ENCODE results near the gene SNW1.
"Not testable (repeated sequence)": the region's sequence is repeated elsewhere in the genome, so short reads cannot be mapped to it uniquely, and the experiment has no call there.

Gene SNW1

DNA sequence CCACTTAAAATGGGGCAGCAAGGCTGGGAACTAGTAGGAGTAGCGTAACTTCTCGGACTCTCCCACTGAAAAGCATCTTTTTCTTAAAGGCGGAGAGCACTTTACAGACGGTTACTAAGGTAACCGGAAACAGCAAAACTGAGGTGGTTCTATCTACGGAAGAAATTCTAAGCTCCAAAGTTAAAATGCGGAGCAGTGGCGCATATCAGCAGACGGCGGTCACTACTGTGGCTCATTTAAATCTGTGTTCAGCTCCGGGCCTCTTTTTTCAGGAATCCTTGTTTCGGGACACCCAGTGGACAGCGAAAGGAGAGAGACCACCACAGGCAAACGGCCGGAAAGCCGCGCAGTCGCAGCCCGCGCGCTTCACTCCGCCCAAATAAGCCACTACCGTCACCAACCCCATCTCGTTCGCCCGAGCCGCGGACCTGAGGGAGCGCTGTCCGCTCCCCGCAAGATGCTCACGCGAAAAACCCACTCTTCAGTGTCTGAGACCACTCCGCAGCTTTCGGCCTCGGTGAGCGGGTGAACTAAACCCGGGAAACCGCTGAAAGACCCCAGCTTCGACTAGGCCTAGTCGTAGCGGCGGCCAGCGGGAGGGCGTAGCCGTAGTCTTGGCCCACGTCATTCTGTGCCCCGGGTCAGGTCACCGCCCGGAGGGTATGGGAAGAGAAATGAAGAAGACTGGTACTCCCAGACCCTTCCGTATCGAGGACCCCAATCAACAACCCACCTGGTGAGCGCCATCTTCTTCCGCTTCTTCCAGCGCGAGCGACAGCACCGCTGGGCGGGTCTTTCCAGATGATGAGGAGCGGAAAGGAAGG is at the start of gene SNW1:
SNW1 (minus strand) TSS at position 776 of the 824 bp plus-strand sequence; CDS start at position 747, 29 bp downstream.
- peak; percentile 85 for DNase-seq (ENCODE audit: low read depth in 2 of 2)

DNA sequence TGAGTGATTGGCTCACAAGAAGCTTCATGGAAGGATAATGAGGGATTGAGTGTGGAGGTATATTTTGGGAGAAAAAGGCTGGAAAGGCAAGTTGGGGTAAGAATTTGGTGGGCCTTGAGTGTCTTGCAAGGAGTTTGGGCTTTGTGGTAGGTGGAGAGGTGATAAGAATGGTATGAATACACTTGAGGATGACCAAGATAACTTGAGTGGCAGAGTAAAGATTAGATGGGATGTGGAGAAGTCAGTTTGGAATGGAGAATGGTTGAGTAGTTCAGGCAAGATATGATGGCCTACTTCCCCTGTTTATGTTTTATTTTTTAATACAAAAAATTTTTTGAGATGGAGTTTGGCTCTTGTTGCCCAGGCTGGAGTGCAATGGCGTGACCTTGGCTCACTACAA is 48.1 kb upstream of the SNW1 start:
- DNase-seq (ENCODE audit: low read depth in 2 of 2) = no peak

DNA sequence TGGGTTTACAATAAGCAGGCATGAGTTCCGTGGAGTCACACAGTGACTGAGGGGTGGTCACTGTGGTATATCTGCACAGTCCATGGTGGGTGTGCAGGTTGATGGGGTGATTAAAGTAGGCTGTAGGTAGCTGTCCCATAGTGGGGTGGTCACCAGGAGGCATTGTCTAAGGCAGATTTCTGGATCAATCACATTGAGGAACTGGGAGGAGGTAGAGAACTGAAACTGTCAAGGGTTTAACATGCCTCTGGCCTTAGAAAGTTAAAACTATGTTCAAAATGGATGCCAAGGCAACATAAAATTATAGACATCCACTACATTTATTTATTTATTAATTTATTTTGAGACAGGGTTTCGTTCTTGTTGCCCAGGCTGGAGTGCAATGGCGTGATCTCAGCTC is 47.3 kb upstream of the SNW1 start:
- no peak for DNase-seq (ENCODE audit: low read depth in 2 of 2)

DNA sequence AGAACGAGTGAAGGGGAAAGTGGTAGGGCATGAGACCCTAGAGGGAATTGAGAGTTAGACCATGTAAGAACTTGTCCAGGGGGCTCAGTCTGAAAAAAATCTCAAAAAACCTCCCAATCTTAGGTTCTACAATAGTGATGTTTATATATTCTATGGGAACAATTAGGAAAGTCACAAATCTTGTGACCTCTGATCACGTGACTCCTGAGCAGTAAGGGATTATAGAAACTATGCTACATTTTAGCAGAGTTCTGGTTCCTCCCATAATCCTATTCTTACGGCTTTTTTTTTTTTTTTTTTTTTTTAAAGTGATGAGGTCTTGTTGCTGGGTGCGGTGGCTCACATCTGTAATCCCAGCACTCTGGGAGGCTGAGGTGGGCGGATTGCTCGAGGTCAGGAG is 44.8 kb upstream of the SNW1 start:
- no peak for DNase-seq (ENCODE audit: low read depth in 2 of 2)

DNA sequence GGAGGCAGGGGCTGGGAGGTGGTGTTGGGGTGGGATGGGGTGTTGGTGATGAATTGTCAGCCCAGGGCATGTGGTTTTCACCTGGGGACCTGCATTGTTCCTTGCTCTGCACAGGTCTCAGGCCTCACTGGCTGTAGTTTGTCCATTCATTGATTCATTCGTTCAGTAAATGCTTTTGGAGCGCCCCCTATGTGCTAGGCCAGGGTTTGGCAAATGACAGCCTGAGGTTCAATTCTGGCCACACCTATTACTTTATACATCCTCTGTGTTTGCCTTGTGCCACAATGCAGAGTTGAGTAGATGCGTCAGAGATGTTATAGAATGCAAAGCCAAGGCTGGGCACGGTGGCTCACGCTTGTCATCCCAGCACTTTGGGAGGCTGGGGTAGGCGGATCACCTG is 43.6 kb upstream of the SNW1 start:
- DNase-seq (ENCODE audit: low read depth in 2 of 2) = peak in 1 of 2 experiments; percentile 11

DNA sequence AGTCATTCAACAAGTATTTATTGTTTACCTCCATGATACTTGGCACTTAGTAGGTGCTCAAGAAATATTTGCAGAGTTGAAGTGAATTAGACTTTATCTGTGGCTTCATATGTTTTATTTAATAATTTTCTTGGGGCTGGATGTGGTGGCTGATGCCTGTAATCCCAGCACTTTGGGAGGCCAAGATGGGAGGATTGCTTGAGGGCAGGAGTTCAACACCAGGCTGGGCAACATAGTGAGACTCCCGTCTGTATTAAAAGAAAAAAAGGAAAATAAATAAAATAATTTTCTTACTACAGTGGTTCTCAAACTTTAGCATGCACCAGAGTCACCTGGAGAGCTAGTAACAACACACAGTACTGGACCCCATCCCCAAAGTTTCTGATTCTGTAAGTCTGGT is 39.9 kb upstream of the SNW1 start:
- no peak for DNase-seq (ENCODE audit: low read depth in 2 of 2)

DNA sequence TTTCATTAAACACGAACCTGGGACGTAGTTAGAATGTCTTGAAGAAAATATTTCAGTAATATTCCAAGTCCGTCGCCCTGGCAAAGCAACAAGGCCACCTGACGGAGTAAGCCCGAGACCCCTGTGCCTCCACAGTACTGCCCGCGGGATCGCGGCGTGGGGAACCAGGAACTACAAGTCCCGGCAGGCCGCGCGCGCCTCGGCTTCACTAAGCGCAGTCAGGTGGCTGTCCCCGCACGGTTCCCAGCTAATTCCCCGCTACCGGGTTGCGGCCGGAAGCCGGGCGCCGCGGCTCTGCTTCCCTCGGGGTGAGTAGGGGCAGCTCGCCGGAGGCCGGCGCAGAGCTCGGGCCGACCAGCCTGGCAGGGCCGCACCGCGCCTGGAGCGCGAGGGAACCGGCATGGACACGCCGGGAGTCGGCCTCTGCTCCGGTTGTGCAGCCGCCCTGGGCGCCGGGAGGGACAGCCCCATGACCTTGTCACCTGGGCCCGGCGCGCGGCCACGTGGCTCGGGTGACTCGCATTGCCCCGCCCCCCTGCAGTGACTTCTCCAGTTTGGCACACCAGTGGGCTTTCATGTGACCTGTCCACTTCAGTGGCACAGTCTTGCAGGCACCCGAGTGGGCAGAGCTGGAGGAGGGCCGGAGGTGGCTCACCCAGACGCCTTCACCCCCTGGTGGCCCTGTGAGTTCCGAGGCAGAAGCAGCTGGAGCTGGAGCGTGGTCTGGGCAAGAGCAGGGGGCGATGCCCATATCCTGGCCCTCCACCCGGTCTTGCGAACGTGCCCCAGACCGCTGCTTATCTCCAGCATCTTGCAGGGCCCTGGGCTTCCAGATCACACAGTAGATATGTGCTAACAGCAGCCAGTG is 39.1 kb upstream of the SNW1 start, which contains the start of gene ADCK1:
ADCK1 (plus strand) TSS at position 247 of the 868 bp plus-strand sequence. CDS start 18,870 bp downstream, outside the sequence.
- peak; percentile 74 to 85 for DNase-seq (ENCODE audit: low read depth in 2 of 2)

DNA sequence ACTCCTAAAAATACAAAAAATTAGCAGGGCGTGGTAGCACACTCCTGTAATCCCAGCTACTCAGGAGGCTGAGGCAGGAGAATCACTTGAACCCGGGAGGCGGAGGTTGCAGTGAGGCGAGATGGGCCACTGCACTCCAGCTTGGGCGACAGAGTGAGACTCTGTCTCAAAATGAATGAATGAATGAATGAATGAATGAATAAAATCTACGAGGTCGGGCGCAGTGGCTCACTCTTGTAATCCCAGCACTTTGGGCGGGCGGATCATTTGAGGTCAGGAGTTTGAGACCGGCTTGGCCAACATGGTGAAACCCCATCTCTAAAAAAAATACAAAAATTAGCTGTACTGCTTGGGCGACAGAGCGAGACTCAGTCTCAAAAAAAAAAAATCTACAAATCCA is 38.5 kb upstream of the SNW1 start:
- DNase-seq (ENCODE audit: low read depth in 2 of 2) = not testable (repeated sequence)

DNA sequence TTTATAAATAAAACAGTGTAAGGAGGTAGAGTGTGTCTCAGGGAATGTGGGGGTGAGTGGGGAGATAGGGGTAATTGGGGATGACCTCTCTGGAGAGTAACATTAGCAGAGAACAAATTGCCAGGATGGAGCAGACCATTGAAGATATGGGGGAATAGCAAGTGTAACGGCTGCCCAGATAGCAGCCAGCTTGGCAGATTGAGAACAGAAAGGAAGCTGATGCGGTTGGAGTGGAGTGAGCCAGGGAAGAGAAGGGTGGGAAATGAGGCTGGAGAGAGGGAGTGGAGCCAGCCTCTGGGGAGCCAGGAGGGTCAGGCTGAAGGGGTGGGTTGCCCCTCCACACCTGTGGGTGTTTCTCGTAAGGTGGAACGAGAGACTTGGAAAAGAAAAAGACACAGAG is 33.4 kb upstream of the SNW1 start:
- no peak for DNase-seq (ENCODE audit: low read depth in 2 of 2)

DNA sequence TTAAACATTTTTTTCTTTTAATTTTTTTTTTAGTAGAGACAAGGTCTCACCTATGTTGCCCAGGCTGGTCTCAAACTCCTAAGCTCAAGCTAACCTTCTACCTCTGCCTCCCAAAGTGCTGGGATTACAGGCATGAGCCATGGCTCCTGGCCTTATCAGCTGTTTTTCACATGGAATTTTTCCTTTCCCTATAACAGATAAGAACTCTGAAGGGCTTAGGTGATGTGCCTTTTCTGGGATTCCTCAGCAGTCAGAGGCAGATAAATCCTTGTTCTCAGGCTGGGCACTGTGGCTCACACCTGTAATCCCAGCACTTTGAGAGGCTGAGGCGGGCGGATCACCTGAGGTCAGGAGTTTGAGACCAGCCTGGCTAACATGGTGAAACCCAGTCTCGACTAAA is 32.3 kb upstream of the SNW1 start:
- not testable (repeated sequence) for DNase-seq (ENCODE audit: low read depth in 2 of 2)

DNA sequence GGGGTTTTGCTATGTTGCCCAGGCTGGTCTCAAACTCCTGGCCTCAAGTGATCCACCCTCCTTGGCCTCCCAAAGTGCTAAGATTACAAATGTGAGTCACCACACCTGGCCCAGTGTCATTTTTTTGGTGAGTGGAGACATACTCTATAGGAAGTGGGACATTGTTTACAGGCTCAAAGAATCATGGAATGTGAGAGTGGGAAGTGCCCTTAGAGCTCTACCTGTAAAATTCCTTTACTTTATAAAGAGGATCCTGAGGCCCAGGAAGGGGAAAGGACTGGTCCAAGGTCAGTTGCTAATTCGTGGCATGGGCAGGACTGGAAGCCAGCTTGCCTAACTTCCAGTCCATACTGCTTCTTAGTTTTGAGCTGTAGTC is 30.3 kb upstream of the SNW1 start:
- DNase-seq (ENCODE audit: low read depth in 2 of 2) = no peak

DNA sequence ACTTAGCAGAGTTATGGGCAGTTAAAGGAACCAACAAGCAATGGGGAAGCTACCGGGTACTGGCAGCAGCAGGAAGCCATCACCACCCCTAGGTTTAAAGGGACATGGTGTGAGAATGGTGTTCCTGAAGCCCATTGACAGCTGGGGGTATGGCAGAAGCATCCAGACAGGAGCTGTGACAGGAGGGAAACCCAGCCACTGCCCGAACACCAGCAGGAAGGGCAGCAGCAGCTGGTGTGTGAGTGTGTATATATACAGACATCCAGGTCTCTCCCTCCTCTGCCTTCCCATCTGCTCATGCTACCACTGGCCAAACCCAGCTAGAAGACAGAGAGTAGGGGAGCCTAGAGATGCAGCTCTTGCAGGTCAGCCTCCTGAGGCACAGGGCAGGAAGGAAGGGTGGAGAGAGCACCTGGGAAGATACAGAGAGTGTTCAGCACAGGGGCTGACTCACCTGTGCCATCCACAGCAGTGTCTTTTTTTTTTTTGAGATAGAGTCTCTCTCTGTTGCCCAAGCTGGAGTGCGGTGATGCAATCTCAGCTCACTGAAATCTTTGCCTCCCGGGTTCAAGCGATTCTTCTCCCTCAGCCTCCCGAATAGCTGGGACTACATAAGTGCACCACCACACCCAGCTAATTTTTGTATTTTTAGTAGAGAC is 29.7 kb upstream of the SNW1 start:
- DNase-seq (ENCODE audit: low read depth in 2 of 2) = no peak

DNA sequence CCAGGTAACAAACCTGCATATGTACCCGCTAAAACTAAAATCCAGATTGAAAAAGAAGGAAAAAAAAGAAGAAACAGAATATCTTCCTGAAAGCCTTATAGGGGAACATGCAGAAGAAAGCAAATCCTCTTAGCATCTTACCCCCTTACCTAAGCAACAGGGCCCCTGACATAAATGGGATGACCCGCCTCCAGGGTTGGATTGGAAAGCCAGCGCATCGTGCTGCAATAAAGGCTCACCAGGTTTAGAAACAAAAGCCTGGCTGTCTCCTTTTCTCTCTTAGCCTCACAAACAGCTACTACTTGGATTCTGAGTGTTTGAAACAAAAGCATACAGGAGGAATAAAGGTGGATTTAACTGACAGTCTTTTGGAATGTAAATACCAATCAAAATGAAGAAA is 25.2 kb upstream of the SNW1 start:
- no peak for DNase-seq (ENCODE audit: low read depth in 2 of 2)

DNA sequence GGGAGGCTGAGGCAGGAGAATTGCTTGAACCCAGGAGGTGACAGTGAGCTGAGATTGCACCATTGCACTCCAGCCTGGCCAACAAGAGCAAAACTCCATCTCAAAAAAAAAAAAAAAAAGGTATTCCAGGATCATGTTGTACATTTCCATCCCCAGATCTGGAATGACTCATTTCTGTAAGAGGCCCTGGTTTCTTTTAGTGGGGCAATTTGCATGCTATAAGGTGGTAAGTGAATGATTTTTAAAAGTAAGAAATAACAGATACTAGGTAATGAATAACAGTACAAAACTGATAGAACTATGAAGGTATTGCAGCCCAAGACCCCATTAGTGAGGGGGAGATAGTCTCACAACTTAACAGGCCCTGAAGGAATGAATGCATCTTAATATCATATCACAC is 21.2 kb upstream of the SNW1 start:
- DNase-seq (ENCODE audit: low read depth in 2 of 2) = no peak

DNA sequence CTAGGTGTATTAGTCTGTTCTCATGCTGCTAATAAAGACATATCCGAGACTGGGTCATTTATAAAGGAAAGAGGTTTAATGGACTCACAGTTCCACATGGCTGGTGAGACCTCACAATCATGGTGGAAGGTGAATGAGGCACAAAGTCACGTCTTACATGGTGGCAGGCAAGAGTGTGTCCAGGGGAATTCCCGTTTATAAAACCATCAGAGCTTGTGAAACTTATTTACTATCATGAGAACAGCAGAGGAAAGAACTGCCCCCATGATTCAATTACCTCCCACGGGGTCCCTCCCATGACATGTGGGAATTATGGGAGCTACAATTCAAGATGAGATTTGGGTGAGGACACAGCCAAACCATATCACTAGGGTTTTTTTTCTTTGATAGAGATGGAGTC is 13.0 kb upstream of the SNW1 start:
- DNase-seq (ENCODE audit: low read depth in 2 of 2) = not testable (repeated sequence)

DNA sequence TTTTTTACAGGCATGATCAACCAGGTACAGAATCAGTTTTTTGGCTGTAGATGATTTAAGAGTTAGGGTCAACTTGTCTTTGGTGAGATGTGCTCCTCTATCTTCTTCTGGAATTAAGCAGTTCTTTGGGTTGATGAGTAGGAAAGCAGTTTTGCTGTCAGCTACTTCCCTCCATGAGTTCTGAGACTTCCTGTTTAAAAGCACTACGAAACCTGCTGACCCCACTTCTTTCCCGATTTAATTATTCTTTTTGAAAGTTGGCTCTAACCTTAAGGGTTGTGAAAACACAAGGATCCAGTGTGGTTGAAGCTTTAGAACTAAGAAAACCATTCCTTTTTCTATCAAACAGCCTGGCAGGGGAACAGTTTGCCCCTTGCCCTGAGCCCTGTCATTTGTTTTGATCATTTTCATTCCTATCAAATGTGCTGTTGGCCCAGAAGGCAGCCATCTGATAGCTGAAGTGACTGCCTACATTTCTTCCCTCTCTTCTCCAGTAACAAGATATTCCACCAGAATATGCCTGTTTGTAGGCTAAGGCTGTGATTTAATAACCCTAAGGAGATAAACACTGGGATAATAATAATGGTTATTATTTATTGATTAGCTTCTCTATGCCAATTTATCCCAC is 7.6 kb upstream of the SNW1 start:
- DNase-seq (ENCODE audit: low read depth in 2 of 2) = not testable (repeated sequence)

DNA sequence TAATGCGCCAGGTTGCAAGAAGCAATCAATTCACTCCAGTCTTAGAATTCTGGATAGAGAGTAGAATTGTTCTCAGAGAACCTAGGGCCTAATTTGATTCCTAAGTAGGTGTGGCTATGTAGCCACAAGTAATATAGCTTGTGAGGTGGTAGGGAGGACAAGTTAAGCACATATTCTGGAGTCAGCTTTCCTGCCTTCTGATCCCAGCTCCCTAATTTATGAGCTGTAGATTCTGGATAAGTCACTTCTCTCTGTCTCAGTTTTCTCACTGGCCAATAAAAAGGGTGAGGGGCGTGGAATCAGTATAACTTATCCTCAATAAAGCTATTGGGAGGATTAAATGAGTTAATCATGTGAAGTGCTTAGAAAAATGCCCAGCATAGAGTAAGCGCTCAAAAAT is 3.0 kb upstream of the SNW1 start:
- DNase-seq (ENCODE audit: low read depth in 2 of 2) = no peak

DNA sequence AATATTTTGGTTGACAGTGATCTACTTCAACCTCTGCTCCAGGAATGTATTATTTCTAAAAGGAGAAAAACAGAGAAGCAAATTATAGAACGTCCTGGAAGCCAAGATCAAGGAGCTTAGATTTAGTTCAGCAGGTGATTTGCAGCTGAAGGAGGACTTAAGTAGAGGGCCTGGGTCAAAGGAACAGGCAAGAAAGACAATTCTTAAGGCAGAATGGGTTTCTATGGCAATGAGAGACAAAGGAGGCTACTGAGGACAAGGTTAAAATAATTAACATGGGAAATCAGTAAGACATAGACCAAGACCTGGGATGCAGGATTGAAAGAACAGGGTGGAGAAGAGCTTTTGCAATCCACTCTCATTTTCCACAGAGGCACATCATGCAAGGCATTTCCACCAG is 2.4 kb upstream of the SNW1 start:
- no peak for DNase-seq (ENCODE audit: low read depth in 2 of 2)

DNA sequence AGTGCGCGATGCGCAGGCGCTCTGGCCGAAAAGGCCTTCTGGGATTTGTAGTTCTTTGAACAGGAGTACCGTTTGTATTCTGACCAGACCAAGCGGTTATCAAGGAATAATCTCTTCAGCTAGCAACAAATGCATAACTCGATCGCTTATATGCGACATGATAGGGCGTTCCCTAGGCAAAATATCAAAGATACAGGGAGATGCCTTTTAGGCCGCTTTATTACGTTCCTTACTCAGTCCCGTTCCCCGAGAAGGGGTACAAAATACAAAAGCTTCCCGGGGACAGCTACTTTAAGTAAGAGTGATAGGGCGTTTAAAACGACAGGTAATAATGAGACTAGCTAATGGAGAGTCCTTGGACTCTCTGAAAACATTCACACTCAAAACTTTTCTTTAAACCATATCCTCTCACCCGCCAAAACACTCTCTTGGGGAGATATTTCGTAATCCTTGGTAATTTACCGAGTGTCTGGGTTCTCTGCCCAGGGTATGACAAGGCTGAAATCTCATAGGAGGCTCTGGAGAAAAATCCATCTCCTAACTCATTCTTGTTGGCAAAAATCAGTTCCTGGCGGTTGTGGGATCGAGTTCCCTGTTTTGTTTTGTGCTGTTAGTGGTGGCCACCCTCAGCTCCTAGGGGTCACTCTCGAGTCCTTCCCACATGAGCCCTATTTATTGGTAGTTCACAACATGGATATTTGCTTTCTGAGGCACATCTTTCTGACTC is 412 bp upstream of the SNW1 start:
- no peak for DNase-seq (ENCODE audit: low read depth in 2 of 2)

DNA sequence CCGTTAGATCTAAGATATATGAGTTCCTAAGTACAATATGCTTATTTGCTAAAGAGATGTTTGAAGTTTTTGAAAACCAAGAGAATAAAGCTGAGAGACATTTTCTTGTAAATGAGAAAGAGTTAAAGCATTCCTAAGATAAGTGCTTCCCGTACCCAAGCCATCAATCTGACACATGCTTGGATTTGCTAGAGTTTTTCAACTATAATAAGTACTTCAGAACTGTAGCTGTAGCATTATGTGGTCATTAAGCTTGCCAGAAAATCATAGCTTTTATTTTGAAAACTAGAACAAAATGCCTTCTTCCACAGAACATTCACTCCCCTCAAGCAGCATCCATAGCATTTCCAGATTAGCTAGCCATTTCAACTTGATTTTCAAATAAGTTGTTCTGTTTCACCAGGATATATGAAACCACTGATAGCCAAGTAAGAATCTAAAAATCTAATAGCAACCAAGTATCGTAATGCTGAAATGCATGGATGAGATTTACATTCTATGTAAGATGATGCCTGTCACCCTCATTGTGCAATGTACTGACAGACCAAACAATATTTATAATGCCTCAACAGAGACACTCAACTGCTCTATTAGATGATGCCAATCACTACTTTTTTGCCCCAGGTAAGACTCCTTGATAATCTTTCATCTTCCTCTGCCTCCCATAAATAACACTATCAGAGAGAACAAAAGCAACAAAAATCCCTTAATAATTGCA is 8.0 kb downstream of the SNW1 start:
- no peak for DNase-seq (ENCODE audit: low read depth in 2 of 2)

DNA sequence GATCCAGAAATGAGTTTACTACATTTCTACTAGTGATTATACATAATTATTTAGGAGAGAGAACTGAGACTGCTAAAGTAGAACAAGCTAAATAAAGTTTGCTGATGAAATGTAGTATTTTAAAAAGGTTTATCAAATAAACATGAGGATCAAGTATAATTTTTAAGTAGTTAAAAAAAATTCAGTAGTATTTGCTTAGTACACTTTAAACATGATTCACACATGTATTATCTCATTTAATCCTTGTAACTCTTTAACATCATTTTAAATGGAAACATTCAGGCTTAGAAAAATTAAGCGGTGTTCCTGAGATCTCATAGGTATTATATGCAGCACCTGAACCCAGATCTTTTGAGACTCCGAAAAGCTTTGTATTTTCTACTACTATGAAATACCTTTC is 8.7 kb downstream of the SNW1 start:
- no peak for DNase-seq (ENCODE audit: low read depth in 2 of 2)
